Kidney epithelial cell (primary cell): Measurements from ENCODE around the gene KCTD7. TPM values are rescaled to one million over a fixed set of nuclear protein-coding genes. Genes with fewer than 3 reads are reported as not detected.
"Not testable (repeated sequence)": the region's sequence is repeated elsewhere in the genome, so short reads cannot be mapped to it uniquely, and the experiment has no call there.

Experiments used
- DNase-seq: peaks from one replicate; pipeline ENCODE4 v3.0.0-alpha.2; 2010; ENCODE audit warnings: low read depth
- H3K27me3 ChIP-seq: 2 replicates; pipeline ENCODE4 v1.6.0; 2011; ENCODE audit warnings: low read length; ENCODE audit not compliant: control insufficient read depth, insufficient read depth
- H3K36me3 ChIP-seq: 2 replicates; pipeline ENCODE4 v1.5.1; 2011; ENCODE audit warnings: low read length; ENCODE audit not compliant: control insufficient read depth, insufficient read depth
- H3K4me3 ChIP-seq: 2 replicates; pipeline ENCODE4 v1.5.1; 2011; ENCODE audit warnings: low read depth, mild to moderate bottlenecking, control low read depth, low read length
- CTCF ChIP-seq: IDR thresholded peaks from 2 replicates; pipeline ENCODE4 v1.5.1; 2011; ENCODE audit warnings: mild to moderate bottlenecking, moderate library complexity, low read length, control low read depth, inconsistent platforms; ENCODE audit not compliant: insufficient read depth, poor library complexity, severe bottlenecking
- total RNA-seq: library from RNA; depleted of rRNA; stranded (reverse); fragments of >200 nt; gene quantifications from 2 replicates; pipeline ENCODE4 v1.2.3, GENCODE V29; 2015

Gene KCTD7
- total RNA-seq, 1 donor from 2014 or later = 9.0 TPM

DNA sequence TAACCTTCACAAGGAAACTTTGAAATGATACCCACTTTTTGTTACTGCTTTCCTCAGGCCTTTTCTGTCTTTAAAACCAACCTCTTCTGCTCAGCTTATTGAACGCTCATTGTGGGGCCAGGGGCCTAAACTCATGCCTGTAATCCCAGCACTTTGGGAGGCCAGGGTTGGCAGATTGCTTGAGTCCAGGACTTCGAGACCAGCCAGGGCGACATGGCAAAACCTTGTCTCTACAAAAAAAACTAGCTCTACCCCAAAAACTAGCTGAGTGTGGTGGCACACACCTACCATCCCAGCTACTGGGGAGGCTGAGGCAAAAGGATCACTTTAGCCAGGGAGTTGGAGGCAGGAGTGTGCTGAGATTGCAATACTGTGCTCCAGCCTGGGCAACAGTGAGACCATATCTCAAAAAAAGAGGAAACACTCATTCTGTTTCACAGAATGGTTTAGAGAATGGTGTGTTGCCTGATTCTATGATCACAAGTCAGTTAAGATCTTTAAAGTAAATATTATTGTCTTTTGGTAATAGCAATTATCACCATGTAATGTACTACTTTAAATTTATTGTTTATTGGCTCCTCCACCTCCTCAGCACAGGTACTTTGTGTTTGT lies 51.1 kb downstream of the KCTD7 start:
- H3K27me3 ChIP-seq = no peaks in the 10 kb centered on the region
- DNase-seq = no peak

GRCh38 chr7:66681491-66682349 lies 53.0 kb downstream of the KCTD7 start:
- DNase-seq = peak; percentile 62
- H3K36me3 ChIP-seq = no peaks in the 10 kb centered on the region
- no peaks in the 10 kb centered on the region for H3K27me3 ChIP-seq
- H3K4me3 ChIP-seq = peak overlapping the region; percentile 99
- TF ChIP-seq CTCF = no peak

More for the DNA sequence above, 51.1 kb downstream of the KCTD7 start:
- no peak for TF ChIP-seq CTCF
- no peak overlapping the region for H3K4me3 ChIP-seq
- H3K36me3 ChIP-seq = no peaks in the 10 kb centered on the region

GRCh38 chr7:66682350-66683093 lies 53.8 kb downstream of the KCTD7 start:
- Histone ChIP-seq H3K27me3 (no peaks in the 10 kb centered on the region), H3K4me3 (peak overlapping the region; percentile 99), H3K36me3 (no peaks in the 10 kb centered on the region)
- no peak for DNase-seq
- TF ChIP-seq CTCF = no peak

GRCh38 chr7:66683094-66683769 lies 54.6 kb downstream of the KCTD7 start:
- not testable (repeated sequence) for DNase-seq, H3K36me3 ChIP-seq, H3K27me3 ChIP-seq
- H3K4me3 ChIP-seq = peak overlapping the region; percentile 99

GRCh38 chr7:66683770-66684123 lies 55.1 kb downstream of the KCTD7 start:
- Histone ChIP-seq H3K36me3 (no peaks in the 10 kb centered on the region), H3K4me3 (no peak overlapping the region), H3K27me3 (no peaks in the 10 kb centered on the region)
- TF ChIP-seq CTCF = no peak
- DNase-seq = no peak

GRCh38 chr7:66685663-66686062 lies 57.0 kb downstream of the KCTD7 start:
- H3K36me3 ChIP-seq, H3K27me3 ChIP-seq, DNase-seq, H3K4me3 ChIP-seq: not testable (repeated sequence)
